ENCODE results near the gene OR2D2.

- peak in 1 of 2 experiments; percentile 48; a peak in 3 of 4 replicates for TF ChIP-seq CTCF (conservative IDR thresholded peaks at IDR 0.05; ENCODE audit: low read depth in 2 of 2)
- no peak for TF ChIP-seq POLR2AphosphoS5 (IDR thresholded peaks at IDR 0.05; ENCODE audit: low read depth)
- no peak for TF ChIP-seq EZH2phosphoT487 (IDR thresholded peaks at IDR 0.05; ENCODE audit: unreplicated experiment)
- TF ChIP-seq EZH2 (IDR thresholded peaks at IDR 0.05; ENCODE audit: low read depth, unreplicated experiment) = no peak
- no peak for TF ChIP-seq CREB1 (CRISPR knock-in tag; IDR thresholded peaks at IDR 0.05; ENCODE audit: low read depth)
- TF ChIP-seq REST (IDR thresholded peaks at IDR 0.05; ENCODE audit: unreplicated experiment) = no peak
Measured at GRCh38 chr11:6900327-6900999, 8.2 kb upstream of the OR2D2 start.
